ENCODE data around the gene SPATA3. TPM values are rescaled to one million over a fixed set of nuclear protein-coding genes. Genes with fewer than 3 reads are reported as not detected.

The SPATA3 gene
- total RNA-seq, 1 donor from 2014 or later: not detected

DNA sequence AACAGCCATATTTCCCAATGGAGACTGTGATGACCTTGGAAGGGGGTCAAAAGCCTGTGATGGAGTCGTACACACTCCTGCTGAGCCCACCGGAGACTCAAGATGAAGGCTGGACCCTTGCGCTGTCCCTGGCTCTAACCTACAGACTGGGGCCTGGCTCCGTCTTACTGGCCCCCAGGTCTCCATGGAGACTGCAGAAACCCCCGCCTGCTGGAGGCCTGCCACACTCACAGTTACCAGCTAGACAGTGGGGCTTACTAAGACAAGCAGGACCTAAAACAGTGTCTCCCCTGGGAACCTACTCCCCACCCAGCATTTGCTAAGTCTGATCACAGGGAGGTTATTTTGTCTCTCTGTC lies 51.0 kb downstream of the SPATA3 start:
- no peak overlapping the region for H3K4me3 Mint-ChIP-seq (ENCODE audit: unreplicated experiment)
- no peaks in the 10 kb centered on the region for H3K4me1 Mint-ChIP-seq (ENCODE audit: low read depth)
- TF ChIP-seq, protein P1, sequence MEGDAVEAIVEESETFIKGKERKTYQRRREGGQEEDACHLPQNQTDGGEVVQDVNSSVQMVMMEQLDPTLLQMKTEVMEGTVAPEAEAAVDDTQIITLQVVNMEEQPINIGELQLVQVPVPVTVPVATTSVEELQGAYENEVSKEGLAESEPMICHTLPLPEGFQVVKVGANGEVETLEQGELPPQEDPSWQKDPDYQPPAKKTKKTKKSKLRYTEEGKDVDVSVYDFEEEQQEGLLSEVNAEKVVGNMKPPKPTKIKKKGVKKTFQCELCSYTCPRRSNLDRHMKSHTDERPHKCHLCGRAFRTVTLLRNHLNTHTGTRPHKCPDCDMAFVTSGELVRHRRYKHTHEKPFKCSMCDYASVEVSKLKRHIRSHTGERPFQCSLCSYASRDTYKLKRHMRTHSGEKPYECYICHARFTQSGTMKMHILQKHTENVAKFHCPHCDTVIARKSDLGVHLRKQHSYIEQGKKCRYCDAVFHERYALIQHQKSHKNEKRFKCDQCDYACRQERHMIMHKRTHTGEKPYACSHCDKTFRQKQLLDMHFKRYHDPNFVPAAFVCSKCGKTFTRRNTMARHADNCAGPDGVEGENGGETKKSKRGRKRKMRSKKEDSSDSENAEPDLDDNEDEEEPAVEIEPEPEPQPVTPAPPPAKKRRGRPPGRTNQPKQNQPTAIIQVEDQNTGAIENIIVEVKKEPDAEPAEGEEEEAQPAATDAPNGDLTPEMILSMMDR (IDR thresholded peaks at IDR 0.05): no peak

DNA sequence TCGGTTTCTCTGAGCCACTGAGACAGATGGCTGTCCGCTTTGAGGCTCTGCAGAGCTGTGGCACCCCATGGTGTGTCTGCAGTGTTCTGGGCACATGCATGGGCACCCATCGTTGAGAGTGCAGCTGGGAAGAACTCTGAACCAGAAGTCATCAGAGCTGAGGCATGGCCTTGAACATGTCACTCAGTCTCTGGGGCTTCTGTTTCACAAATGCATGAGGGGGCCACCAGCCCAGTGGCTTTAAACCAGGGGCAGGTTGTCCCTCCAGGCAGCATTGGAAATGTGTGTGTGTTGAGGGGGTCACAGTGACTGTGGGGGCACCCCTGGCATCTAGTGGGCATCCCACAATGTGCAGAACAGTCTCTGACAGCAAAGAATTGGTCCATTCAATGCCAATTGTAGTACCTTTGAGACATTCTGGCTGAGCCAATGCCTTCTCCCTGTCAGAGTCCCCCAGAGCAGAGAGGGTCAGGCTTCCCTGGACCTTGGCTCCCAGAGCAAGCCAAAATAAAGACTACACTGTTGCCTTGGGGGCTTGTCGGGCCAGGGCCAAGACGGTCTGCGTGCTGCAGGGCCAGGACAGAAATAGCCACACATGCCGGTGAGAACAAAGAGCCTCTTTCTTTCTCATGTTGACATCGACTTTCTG lies 51.5 kb downstream of the SPATA3 start:
- H3K4me3 Mint-ChIP-seq (ENCODE audit: unreplicated experiment): no peak overlapping the region

More for the DNA sequence above, 51.0 kb downstream of the SPATA3 start:
- no peak for DNase-seq (ENCODE audit: low spot score)
- H3K9me3 Mint-ChIP-seq (ENCODE audit: low read depth): no peaks in the 10 kb centered on the region
- H3K36me3 Mint-ChIP-seq (ENCODE audit: low read depth): no peaks in the 10 kb centered on the region
- H3K27me3 Mint-ChIP-seq (ENCODE audit: low read depth): peaks cover 19% of the 10 kb centered on the region
- no peak overlapping the region for H3K27ac Mint-ChIP-seq (ENCODE audit: unreplicated experiment)

DNA sequence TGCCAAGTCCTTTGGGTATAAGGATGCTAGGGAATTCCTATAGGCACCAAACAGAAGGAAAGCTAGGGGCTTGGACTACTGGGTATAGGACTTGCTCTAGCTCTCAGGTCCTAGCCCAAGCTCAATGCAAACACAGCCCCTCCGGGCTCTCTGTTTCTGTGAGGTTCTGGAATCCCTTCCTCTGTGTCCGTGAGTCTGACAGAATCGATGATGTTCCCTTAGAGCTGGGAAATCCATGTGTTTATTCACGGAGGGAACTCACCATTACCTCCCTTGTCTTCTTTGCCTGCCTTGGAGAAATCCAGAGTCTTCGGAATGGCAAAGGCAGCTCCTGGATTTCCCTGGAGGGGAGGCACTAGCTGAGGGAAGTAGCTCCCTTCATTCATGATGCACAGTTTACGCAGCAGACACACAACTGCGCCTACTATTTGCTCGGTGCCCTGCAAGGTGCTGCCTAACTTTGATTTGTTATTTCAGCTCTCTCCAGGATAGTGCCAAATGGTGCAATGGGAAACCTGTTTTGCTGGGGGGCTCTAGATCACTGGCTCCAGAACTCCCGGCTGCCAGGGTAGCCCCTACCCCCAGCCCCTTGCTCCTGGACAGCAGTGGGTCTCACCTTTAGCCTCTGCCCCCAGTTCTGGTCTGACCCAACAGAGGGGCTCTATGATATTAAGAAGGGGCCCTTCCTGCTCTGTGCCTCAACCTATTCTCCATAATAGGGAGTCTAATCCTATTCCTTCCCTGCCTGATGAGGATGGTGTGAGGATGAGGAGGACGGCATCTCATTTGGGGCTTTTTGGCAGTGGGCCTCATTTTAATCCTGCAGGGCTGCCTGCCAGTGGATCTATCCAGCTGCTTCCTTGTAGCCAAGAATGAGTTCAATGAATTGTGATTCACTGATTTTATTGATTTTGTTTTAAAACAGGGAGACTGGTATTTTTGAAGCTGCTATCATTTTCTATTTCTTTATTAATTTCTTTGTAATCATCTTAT lies 52.3 kb downstream of the SPATA3 start:
- no peaks in the 10 kb centered on the region for H3K9me3 Mint-ChIP-seq (ENCODE audit: low read depth)
- no peak overlapping the region for H3K27ac Mint-ChIP-seq (ENCODE audit: unreplicated experiment)
- DNase-seq (ENCODE audit: low spot score): no peak
- no peaks in the 10 kb centered on the region for H3K36me3 Mint-ChIP-seq (ENCODE audit: low read depth)
- H3K27me3 Mint-ChIP-seq (ENCODE audit: low read depth): peaks cover 18% of the 10 kb centered on the region
- TF ChIP-seq, protein P1 (IDR thresholded peaks at IDR 0.05): no peak
- H3K4me3 Mint-ChIP-seq (ENCODE audit: unreplicated experiment): no peak overlapping the region
- peaks cover 11% of the 10 kb centered on the region for H3K4me1 Mint-ChIP-seq (ENCODE audit: low read depth)

More for the DNA sequence above, 51.5 kb downstream of the SPATA3 start:
- H3K27ac Mint-ChIP-seq (ENCODE audit: unreplicated experiment): no peak overlapping the region
- peaks cover 2% of the 10 kb centered on the region for H3K4me1 Mint-ChIP-seq (ENCODE audit: low read depth)
- no peak for DNase-seq (ENCODE audit: low spot score)
- no peaks in the 10 kb centered on the region for H3K36me3 Mint-ChIP-seq (ENCODE audit: low read depth)
- peaks cover 18% of the 10 kb centered on the region for H3K27me3 Mint-ChIP-seq (ENCODE audit: low read depth)
- H3K9me3 Mint-ChIP-seq (ENCODE audit: low read depth): no peaks in the 10 kb centered on the region
- TF ChIP-seq, protein P1 (IDR thresholded peaks at IDR 0.05): no peak

DNA sequence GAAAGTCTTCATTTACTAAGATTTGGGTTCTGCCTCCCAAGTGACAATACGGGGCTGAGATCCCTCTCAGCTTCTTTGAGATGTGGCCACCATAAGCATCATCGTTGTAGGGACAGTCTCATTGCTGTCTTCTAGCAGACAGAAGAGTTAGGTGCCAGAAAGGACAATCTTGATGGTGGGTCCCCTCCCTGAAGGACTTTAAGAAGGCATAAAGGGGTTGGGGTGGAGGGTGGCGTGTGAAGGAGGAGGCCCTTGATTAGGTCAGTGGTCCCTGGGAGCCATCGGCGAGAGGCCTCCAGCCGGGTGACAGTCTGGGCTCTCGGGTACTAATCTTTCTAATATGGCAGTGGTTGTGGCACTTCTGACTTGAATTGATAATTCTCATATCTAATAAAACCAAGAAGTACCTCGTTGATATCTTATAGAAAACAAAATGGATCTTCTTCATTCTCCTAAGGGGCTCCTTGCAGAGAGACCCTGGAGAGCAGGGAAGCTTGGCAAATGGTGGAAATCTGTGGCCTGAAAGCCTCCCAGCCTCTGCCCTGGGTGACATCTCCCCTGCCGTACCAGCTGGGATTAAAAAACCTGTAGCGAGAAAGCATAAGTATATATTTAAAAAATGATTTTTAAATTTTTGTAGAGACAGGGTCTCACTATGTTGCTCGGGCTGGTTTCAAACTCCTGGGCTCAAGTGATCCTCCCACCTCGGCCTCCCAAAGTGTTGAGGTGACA lies 53.5 kb downstream of the SPATA3 start:
- H3K4me3 Mint-ChIP-seq (ENCODE audit: unreplicated experiment): no peak overlapping the region
- no peaks in the 10 kb centered on the region for H3K36me3 Mint-ChIP-seq (ENCODE audit: low read depth)
- no peak for DNase-seq (ENCODE audit: low spot score)
- TF ChIP-seq, protein P1 (IDR thresholded peaks at IDR 0.05): no peak
- no peaks in the 10 kb centered on the region for H3K9me3 Mint-ChIP-seq (ENCODE audit: low read depth)
- H3K27me3 Mint-ChIP-seq (ENCODE audit: low read depth): peaks cover 18% of the 10 kb centered on the region
- H3K4me1 Mint-ChIP-seq (ENCODE audit: low read depth): peaks cover 13% of the 10 kb centered on the region
- no peak overlapping the region for H3K27ac Mint-ChIP-seq (ENCODE audit: unreplicated experiment)
